HG03521 (cell line): Measurements from ENCODE around the gene INAVA.

Source experiments
- ATAC-seq: cut with Tn5 transposase; IDR thresholded peaks from one replicate; pipeline ENCODE4 v1.9.1; 2021; ENCODE audit warnings: mild to moderate bottlenecking, moderate library complexity; ENCODE audit not compliant: unreplicated experiment

INAVA gene, protein sequence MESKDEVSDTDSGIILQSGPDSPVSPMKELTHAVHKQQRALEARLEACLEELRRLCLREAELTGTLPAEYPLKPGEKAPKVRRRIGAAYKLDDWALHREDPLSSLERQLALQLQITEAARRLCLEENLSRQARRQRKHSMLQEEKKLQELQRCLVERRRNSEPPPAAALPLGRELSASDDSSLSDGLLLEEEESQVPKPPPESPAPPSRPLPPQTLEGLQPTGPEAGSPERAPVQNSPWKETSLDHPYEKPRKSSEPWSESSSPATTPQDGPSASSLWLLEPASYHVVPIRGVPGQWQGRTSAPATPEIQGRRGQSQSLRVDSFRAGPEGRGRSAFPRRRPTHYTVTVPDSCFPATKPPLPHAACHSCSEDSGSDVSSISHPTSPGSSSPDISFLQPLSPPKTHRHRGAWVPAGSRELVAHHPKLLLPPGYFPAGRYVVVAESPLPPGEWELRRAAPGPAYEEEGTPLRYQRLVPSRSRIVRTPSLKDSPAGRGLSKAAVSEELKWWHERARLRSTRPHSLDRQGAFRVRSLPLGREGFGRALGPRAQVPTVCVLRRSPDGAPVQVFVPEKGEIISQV

DNA sequence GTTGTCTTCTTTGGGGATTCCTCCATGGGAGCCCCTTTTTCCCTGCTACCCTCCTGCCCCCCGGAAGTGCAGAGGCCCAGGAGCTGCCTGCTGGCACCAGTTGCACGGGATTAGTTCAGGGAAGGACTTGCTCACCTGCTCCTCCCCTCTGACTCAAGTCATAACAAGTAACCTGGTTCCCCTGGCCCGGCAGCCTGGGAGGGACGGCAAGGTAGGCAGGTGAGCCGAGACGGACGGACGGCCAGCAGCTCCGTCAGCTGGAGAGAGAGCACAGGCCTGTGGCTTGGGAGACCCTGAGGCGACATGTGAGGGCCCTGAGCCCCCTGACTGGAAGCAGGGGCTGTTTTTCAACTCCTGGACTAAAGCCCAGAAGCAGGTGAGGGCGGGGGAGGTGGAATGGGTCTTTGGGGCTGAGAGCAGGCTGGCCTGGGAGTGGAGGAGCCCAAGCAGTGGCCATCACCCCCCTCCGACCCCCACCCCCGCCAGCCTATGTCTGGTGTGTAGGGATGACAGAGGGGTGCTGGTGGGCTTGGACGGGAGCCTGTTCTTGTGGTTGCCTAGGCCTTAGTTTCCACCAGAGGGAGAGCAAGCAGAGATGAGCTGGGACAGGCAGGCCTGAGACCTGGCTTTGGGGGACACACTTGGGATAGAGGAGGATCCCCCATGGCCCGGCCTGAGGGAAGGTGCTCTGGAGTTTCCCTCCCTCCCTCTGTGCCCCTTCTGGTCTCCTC, at the start of gene INAVA:
INAVA (plus strand) TSS at position 189 of the 731 bp plus-strand sequence. CDS start 3,501 bp downstream, outside the sequence.
- no peak for ATAC-seq

DNA sequence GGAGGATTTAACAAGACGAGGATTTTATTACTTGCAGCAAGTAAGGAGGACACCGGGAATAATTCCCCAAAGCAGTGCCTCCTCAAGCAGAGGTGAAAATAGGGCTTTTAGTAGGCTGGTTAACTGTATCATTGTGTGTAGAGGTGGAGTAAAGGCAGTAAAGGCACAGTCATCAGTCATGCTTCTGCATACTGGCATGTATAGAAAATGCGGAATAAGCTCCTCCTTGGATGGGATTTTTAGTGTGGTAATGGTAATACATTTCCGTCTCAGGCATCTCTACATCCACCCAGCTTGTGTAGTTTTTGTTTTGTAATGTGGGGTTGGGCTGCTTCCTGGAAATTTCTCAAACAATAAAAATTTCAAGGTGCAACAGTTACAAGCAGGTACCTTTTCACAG, 49.3 kb upstream of the INAVA start:
- no peak for ATAC-seq

DNA sequence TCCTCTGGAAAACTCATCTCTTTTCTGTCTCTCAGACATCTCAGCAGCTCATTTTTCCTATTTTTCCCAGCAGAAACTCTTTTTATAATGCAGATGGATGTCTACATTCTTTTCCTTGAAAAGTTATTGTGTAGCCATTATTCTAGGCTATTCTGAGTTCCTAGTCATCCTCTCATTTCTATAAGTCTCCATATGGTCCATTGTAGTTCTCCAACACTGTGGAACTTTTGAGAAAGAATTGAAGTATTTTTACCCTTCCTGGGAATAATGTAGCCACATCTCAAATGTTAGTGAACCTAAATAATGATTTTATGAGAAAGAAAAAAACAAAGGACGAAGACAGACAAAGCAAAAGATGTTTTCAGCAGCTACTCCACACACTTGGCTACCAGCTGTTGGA, 48.3 kb upstream of the INAVA start:
- no peak for ATAC-seq

DNA sequence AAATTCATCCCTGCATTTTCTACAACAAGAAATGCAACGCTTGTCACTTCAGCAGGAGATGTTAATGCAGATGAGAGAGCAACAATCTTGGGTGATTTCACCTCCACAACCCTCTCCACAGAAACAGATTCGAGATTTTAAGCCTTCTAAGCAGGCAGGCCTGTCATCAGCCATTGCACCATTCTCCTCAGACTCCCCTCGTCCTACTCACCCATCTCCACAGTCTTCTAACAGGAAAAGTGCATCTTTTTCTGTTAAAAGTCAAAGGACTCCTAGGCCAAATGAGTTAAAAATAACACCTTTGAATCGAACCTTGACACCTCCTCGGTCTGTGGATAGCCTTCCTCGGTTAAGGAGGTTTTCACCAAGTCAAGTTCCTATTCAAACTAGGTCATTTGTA, 45.3 kb upstream of the INAVA start:
- ATAC-seq, result no peak

DNA sequence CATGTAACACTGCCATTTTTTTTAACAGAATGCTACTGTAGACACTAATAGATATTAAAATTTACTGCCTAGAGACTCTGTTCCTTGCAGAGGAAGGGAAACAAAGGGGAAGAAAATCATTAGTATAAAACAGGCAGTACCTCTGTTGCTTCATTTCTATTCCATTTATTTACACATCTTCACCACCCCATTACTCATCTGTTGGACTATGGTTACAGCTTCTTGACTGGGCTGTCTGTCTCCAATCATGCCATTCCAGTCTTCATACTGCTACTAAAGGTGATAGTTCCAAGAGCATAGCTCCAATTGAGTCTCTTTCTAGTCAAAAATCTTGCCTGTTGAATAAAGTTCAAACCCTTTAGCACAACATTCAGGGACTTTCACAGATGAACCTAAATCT, 44.1 kb upstream of the INAVA start:
- ATAC-seq, result no peak

DNA sequence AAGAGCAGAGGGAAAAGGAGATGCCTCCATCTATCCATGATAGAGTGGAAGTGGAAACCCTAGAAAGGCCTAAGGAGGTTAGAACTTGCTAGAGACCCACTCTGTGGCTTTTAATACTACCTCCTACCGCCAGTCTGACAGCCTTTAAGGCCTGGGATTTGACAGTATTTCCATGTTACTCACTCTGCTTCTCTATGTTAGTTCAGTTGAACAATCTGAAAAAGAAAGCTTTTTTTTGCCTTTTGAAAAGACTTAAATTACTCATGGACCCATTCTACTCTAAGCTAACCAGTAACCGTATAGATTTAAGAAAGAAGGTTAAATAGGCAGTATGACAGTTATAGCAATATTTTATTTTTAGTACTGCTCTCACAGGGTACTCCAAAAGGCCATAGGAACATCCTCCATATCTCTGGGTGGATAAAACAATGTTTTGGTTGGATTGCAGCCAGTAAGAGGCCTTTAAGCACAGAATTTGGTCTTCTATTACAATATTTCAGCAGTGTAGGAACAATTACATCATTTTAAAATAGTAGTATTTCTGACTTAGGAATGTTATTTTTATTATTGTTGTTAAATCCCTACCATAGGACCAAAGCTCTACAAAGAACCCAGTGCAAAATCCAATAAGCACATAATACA, 37.9 kb upstream of the INAVA start:
- no peak for ATAC-seq

DNA sequence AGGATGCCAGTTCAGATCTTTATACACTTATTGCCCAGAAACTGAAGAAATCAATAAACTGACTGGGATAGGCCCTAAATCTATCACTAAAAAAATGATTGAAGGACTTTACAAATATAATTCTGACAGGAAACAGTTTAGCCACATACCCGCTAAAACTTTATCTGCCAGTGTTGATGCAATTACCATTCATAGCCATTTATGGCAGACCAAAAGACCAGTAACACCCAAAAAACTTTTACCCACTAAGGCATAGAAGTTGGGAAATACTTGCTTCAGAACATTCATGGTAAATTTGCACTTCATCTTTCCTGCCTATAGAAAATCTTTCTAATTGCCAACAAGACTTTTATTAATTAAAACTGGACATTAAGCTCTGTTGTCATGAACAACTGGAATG, 36.9 kb upstream of the INAVA start:
- no peak for ATAC-seq

DNA sequence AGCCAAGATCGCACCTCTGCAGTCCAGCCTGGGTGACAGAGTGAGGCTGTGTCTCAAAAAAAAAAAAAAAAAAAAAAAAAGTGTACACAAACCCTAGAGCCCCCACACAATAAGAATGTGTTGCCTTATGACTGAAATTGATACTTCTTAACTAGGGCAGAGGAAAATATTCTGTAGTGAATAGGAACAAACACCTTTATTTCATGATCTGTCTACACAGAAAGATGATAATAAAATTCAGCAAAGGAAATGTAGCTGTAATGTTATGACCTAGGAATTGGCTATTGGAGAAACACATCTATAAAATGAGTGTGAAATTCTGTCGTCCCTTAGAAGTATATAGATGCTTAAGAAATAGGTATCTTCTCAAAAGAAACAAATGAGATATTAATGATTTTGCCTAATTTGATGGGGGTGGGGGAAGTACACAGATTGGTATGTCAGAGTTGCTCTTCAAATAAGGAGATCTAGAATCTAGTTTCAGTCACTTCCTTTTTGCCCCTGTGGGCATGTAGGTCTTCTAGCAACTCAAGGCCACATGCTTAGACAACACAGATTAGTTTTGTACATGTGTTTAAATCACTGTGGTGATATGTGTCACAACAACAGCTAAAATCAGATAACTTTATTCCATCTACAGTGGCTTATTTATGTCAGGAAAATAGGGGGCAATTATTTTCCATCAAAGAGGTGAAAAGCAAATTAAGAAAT, 32.6 kb upstream of the INAVA start:
- ATAC-seq, result no peak

DNA sequence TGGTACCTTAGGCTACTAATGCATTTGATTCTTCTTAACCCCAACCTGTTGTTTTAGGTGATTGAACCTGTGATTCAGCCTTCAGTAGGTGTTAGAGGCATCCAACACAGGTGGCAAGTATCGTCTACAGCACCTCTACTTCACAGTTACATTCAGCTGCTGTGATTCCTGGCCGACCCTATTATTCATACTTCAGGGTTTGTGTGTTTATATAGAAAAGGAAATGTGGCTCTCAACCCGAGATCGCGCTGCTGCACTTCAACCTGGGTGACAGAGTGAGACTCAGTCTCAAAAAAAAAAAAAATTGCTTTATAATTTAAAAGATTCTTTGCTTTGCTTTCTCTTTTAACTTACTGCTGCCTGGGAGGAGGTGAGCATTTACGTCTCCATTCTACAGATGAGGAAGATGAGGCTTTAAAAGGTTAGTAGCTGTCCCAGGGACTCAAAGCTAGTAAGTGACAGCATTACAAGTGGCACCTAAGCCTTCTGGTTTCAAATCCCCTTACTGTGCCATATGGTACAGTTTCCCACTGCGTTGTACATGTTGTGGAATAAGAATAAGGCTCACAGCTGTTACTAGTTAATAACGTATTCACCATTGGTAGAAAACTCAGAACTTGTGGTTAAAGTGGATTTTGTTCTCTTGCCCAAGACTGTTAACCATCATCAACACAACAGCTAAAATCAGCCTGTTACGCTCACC, 31.8 kb upstream of the INAVA start:
- no peak for ATAC-seq

DNA sequence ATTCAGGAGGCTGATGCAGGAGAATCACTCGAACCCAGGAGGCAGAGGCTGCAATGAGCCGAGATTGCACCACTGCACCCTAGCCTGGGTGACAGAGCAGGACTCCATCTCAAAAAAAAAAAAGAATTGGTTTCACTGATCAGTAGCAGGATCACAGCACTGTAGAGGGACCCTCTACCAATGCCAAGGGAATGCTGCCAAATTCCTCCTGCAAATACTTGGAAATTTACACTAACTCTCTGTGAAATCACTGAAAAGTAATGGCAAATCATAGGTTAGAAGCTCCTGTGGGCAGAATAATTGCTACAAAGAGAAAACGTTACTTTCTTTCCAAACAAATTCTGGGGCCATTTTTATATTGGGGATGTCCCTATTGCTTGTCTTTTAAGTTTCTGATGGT, 28.6 kb upstream of the INAVA start:
- no peak for ATAC-seq

DNA sequence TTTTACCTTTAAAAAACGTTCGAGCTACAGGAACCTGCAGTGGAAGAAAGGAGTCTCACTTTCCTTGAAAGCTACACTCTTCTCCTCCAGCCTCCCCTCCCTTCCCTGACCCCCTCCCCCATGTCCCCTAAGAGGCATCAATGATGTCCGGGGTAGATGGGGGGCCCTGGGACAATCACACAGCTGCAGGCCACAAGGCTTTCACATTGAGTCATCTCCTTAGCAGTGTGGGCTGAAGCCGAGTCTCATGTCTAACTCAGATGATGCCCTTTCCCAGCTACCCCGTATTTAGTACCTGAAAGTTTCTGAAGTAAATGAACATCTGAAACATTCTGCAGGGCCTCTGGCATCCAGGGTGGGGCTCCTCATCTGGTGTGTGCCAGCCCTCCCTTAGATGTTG, 28.2 kb upstream of the INAVA start:
- peak; percentile 80 for ATAC-seq

DNA sequence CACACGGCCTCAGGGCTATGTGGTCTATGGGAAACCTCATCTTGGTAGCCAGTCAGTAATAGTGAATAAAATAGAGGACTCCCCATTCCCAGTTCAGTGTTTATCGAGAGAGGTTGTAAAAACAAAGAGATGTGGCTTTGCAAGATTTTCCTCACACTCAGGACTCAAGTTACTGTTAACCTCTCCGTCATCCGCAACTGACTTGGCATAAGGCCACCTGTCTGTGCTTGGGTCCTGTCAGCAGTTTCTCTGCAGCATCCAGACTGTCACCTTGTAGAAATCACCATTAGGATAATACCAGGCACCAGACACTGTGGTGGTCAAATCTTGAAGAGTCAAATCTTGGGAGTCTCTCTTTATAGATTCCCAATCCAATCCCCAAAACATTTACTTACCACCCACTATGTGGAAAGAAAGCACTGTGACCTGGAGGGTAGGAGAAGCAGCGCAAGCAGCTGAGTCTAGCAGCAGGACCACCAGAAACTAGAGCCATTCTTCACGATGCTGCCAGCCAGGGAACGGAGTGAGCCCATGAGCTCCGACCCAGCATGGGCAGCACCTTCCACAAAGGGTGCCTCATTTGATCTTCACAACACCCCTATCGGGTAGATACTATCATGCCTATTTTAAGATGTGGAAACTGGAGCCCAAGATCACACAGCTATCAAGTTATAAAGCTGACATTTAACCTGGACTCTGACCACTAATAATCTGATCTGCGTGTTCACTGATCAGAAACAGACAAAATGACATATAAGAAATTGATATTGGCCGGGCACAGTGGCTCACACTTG, 27.5 kb upstream of the INAVA start:
- peak; percentile 6 for ATAC-seq

DNA sequence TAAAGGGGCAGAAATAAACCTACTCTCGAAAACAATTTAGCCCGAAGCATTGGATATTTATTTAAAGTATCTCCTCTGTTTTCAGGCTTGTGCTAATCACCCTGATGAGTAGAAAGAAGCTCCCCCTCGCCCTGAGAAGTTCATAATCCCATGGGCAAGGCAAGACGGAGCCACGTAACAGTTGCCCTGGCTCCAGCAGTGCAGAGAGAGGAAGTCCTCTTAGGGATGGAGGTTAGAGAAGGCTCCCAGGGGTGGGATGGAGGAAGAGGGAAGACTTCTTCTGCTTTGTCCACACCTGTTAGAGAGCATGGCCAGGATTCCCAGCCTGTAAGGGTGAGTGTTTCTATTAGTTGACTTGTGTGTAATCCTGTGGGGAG, 25.3 kb upstream of the INAVA start:
- no peak for ATAC-seq

DNA sequence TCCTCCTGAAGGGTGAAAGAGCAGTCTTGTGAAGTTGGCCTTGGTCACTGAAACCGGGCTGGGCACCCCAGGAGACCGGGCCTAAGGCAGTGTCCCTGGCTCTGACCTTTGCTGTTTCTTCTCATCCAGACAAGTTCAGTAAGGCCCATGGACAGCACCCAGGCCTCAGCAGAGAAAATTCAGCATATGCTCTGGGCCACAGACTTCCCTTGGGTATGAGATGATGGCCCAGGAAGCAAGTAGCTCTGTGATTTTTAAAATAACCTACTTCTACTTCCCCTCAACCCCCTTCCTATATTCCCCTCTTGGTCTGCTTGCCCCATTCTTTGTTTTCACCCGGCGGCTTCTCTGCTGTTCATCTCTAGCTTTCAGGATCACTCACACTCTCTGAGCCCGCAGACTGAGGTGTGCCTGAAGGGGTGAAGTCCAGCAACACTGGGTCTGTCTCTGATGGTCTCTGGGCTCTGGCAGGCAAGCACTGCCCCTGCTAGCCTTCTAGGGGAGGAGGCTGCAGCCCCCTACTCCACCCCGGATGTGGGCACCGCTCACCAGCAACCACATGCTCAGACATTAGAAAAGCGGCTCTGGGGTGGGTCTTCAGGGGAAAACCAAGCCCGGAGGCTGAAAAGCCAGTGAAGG, 24.8 kb upstream of the INAVA start:
- peak; percentile 33 for ATAC-seq

DNA sequence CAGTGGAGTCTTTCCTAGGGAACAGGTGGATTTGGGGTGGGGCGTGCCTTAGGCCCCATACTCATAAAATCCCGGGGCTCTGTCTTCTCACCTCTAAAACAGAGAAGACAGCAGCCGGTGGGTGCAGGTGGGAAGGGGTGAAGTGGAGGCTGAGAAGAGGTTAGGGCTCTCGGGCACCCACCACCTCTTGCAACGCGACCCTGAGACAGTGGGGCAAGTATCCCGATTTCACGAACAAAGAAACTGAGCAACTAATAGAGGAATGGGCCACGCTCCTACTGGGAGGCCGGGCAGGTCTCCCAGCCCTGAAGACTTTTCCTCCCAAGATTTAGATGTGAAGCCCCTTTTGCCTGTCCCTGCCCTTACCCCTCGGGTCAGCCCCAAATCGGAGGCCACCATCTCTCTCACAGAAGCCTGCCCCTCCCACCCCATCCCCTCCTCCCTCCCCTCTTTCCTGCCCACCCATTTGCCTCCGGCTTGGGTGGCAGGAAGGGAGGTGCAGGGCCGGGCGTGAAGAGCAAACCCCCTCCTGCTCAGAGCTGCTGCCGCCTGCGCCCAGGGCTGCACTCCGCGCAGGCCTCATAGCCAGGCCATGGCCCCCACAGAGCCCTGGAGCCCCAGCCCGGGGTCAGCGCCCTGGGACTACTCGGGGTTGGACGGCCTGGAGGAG, 22.1 kb upstream of the INAVA start, which contains the start of gene GPR25:
GPR25 (plus strand) TSS at position 536 of the 670 bp plus-strand sequence; CDS start at position 593, 57 bp downstream.
- ATAC-seq, result no peak

DNA sequence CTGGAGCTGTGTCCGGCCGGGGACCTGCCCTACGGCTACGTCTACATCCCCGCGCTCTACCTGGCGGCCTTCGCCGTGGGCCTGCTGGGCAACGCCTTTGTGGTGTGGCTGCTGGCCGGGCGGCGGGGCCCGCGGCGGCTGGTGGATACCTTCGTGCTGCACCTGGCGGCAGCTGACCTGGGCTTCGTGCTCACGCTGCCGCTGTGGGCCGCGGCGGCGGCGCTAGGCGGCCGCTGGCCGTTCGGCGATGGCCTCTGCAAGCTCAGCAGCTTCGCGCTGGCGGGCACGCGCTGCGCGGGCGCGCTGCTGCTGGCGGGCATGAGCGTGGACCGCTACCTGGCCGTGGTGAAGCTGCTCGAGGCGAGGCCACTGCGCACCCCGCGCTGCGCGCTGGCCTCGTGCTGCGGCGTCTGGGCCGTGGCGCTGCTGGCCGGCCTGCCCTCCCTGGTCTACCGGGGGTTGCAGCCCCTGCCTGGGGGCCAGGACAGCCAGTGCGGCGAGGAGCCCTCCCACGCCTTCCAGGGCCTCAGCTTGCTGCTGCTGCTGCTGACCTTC, 21.5 kb upstream of the INAVA start:
- no peak for ATAC-seq

DNA sequence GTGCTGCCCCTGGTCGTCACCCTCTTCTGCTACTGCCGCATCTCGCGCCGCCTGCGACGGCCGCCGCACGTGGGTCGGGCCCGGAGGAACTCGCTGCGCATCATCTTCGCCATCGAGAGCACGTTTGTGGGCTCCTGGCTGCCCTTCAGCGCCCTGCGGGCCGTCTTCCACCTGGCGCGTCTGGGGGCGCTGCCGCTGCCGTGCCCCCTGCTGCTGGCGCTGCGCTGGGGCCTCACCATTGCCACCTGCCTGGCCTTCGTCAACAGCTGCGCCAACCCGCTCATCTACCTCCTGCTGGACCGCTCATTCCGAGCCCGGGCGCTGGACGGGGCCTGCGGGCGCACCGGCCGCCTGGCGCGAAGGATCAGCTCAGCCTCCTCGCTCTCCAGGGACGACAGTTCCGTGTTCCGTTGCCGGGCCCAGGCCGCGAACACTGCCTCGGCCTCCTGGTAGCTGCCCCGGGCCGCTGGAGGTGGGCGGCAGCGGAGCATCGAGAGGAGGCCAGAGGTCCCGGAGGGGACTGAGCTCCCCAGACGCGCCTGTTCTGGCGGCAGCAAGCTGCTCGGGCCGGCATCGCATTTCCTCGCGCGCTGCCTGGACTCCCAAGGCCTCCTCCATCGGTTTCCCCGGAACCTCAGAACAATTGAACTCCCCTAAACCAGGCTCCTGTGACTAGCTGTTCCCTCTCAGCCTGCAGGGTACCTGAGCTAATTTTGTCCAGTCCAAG, 20.9 kb upstream of the INAVA start:
- no peak for ATAC-seq
